Stomach (tissue), 4 donors: Measurements from ENCODE around the gene DNLZ.

Experiments used
- POLR2AphosphoS5 ChIP-seq, 3 donors: sonication (generic); formaldehyde crosslinking; IDR thresholded peaks; one replicate each; pipeline ENCODE4 v1.6.1; 2016; ENCODE audit warnings: antibody characterized with exemption in 3 of 3
- TF ChIP-seq, protein P1 (sequence below), 7 experiments: fragments of 450-650 bp in 4 of 7; fragments of 200-600 bp in 3 of 7; sonication (generic) in 3 of 7; IDR thresholded peaks; one replicate each; pipeline ENCODE4 v1.5.1; 2016 to 2019; ENCODE audit warnings: antibody characterized with exemption in 7 of 7, control low read depth in 2 of 7, mild to moderate bottlenecking in 1 of 7

- no peak for TF ChIP-seq POLR2AphosphoS5 (IDR thresholded peaks at IDR 0.05)
- TF ChIP-seq, protein P1, sequence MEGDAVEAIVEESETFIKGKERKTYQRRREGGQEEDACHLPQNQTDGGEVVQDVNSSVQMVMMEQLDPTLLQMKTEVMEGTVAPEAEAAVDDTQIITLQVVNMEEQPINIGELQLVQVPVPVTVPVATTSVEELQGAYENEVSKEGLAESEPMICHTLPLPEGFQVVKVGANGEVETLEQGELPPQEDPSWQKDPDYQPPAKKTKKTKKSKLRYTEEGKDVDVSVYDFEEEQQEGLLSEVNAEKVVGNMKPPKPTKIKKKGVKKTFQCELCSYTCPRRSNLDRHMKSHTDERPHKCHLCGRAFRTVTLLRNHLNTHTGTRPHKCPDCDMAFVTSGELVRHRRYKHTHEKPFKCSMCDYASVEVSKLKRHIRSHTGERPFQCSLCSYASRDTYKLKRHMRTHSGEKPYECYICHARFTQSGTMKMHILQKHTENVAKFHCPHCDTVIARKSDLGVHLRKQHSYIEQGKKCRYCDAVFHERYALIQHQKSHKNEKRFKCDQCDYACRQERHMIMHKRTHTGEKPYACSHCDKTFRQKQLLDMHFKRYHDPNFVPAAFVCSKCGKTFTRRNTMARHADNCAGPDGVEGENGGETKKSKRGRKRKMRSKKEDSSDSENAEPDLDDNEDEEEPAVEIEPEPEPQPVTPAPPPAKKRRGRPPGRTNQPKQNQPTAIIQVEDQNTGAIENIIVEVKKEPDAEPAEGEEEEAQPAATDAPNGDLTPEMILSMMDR (IDR thresholded peaks at IDR 0.05), result no peak
Observed at GRCh38 chr9:136309806-136310220, 53.7 kb downstream of the DNLZ start.
